HG03558 (cell line): ENCODE data around the gene NPHP4.
A peak's percentile ranks its signal among the peaks of the same experiment; 100 is the strongest.

Experiments used
- ATAC-seq: cut with Tn5 transposase; IDR thresholded peaks from one replicate; pipeline ENCODE4 v1.9.1; 2021; ENCODE audit warnings: moderate number of reproducible peaks; ENCODE audit not compliant: unreplicated experiment; ENCODE audit errors: extremely low read depth

NPHP4 gene

GRCh38 chr1:5992026-5992813 is at the start of gene NPHP4:
Gene NPHP4 (minus strand): TSS chr1:5992425. CDS start chr1:5986289, 6,136 bp downstream.
- peak; percentile 82 for ATAC-seq

DNA sequence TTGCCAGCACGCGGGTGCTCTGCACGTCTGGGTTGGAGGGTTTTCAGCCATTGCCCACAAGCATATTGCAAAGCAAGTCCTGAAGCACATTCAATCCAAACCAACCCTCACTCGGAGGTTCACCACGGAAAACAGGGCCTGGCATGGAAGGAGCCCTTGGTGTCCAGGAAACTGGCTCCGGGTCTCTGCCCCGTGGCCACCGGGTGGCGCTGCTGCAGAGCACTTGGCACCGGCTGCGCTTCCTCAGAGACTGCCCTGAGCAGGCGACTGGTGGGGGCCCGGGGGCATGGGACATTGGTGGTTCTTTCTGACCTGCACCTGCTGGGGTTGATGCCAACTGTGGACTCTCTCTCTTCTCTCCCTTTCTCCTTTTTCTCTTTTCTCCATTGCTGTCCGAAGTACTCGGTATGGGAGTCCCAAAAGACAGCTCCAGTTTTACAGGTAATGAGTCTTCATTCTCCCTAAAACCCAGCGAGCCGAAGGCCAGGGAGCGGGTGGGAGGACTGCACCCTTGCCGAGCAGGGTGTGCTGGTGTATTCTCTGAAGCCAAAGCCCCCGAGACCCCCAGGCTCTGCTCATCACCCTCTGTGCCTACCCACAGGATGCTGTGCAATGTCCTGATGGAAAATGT is 49.3 kb upstream of the NPHP4 start:
- ATAC-seq, result no peak

GRCh38 chr1:6040861-6041415 is 48.7 kb upstream of the NPHP4 start:
- ATAC-seq, result no peak

GRCh38 chr1:6040444-6040843 is 48.2 kb upstream of the NPHP4 start:
- ATAC-seq, result no peak

- no peak for ATAC-seq
Measured at GRCh38 chr1:6039031-6039430, 46.8 kb upstream of the NPHP4 start.

GRCh38 chr1:6038603-6039002 is 46.4 kb upstream of the NPHP4 start:
- no peak for ATAC-seq

DNA sequence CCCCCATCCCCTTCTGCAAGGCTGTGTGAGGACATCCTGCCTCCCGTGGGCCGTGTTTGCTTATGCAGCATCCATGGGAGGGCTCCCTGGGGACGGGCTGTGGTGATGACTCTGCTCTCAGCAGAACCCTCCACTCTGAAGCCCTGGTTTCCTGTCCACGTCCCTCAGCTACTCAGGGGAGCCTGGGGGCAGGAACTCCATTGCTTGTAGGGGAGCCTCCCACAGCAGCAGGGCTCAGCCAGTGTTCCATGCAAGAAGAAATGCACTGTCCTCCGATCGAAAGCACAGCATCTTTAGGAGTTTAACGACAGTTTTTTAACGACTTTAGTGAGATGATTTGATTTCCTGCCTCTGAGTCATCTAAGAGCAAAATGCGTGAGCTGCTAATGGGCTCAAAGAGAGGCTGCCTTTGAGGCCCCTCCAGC is 45.1 kb upstream of the NPHP4 start:
- no peak for ATAC-seq

GRCh38 chr1:6035719-6036118 is 43.5 kb upstream of the NPHP4 start:
- ATAC-seq, result no peak

DNA sequence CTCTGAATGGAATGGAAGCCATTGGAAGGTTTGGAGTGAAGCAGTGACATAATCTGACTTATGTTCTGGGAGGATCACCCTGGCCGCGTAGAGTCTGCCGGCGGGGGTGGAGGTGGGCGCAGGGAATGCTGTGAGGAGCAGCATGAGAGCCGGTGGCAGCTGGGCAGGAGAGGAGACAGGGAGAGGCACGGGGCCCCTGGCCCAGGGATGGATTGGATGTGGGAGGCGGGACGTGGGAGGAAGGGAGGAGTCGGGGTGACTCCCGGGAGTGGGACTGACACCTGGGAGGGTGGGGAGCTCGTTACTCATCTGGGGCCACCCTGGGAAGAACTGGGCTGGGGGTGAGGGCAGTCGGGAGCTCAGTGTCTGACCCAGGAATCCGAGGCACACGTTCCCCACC is 43.1 kb upstream of the NPHP4 start:
- ATAC-seq, result no peak

DNA sequence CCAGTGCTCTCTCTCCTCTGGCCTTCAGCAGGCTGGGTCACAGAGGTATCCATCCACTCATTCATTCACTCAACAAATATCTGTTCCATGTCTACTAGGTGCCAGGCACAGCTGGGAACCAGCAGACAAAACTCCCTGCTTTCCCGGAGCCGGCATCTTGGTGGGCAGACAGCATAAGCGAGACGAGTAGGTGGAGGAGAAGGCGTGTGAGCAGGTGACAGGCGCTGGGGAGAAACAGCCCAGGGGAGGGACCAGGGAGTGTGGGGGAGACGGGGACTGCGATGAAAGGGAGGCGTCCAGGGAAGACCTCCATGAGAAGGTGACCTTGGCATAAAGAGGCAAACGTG is 42.5 kb upstream of the NPHP4 start:
- ATAC-seq, result no peak

DNA sequence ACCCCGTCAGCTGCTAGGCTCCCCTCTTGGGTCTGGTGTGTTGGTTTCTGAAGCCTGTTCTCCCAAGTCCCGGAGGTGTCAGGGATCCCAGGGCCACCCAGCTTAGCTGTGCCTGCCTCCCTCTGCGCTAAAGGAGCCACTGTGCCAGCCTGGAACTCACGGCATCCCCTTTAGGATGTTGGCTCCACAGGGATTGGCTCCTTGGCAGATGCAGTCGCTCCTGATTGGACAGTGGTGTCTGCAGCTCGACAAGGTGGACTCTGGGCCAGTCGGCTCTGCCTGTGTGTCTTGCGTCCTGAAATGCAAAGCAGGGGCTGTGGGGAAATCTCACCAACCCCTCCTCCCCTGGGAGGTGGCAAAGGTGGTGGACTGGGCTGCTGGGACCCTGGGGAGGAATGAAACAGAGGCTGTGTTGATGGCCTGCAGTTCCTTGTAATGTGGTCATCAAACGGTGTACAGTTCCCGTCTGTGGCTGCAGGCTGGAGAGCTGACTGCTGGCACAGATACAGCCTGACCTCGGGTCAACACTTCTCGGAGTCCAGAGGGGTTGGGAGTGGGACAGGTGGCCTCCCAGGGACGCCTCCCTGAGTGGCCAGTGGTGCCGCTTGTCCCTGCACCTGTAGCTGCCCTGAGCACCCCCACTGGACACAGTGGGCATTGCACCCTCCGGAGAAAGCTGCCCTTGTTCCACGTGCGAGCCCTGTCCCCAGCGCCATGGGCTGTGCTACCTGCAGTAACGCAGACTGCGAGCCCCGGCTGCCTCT is 41.9 kb upstream of the NPHP4 start:
- ATAC-seq, result no peak

DNA sequence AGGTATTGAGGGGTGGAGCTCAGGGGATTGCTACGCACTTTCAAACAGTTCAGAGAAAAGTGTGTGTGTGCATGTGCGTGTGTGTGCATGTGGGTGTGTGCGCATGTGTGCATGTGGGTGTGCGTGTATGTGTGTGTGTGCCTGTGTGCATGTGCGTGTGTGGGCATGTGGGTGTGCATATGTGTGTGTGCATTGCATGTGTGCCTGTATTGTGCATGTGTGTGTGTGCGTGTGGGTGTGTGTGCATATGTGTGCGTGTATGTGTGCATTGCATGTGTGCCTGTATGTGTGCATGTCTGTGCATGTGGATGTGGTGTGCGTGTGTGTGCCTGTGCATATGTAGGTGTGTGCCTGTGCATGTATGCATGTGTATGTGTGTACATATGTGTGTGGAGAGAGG is 40.9 kb upstream of the NPHP4 start:
- no peak for ATAC-seq

- no peak for ATAC-seq
Measured at GRCh38 chr1:6030547-6031261, 38.5 kb upstream of the NPHP4 start.

DNA sequence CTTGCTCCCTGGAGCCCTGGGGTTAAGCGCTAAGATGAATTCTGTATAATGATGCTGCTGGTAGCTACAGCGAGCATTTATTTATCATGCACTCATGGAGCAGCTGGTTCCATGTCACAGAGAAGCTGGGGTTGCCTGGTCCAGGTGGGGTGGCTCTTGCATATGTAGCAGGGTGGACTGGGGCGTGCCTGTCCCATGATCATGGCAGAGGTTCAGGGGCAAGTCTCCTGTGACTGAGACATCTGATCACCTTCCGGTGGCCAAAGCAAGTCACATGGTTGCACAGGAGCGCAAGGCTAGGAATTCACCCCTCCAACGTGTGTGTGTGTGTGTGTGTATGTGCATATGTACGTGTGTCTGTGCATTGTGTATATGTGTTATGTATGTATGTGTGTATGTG is 37.9 kb upstream of the NPHP4 start:
- no peak for ATAC-seq

DNA sequence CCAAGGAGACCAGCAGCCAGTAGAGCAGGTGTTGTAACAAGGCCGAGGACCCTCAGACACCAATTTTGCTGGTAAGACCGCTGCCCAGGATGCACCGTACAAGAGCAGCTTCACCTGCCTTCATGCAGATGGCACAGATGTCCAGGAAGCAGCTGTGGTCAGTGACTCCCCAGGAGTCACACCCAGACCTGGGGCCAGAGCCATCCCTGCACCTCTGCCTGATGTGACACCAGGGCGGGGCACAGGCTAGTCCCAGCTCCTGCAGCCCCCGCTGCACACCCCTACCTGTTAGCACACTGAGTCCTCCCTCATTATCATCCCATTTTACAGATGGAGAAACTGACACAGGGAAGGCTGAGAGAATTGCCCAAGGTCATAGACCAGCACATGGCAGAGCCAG is 37.1 kb upstream of the NPHP4 start:
- ATAC-seq, result no peak

GRCh38 chr1:6028042-6028850 is 36.0 kb upstream of the NPHP4 start:
- no peak for ATAC-seq

DNA sequence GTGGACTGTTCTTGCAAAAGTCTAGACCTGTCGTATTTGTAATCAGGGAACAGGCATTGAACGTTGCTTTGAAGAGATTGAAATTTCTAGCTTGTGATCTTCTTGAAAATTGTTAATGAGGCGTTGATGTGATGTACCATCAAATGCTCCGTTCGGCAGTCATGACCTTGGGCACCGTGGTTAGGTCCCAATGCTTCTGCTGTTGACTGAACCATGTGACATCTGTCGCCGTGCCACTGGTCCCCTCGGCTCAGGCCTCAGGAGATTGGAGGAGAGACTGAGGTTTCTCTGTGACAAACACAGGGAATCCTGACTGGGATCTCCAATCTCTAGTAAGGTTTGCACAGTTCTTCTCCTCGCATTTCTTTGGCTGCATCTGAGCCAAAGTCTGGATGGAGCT is 35.4 kb upstream of the NPHP4 start:
- no peak for ATAC-seq

DNA sequence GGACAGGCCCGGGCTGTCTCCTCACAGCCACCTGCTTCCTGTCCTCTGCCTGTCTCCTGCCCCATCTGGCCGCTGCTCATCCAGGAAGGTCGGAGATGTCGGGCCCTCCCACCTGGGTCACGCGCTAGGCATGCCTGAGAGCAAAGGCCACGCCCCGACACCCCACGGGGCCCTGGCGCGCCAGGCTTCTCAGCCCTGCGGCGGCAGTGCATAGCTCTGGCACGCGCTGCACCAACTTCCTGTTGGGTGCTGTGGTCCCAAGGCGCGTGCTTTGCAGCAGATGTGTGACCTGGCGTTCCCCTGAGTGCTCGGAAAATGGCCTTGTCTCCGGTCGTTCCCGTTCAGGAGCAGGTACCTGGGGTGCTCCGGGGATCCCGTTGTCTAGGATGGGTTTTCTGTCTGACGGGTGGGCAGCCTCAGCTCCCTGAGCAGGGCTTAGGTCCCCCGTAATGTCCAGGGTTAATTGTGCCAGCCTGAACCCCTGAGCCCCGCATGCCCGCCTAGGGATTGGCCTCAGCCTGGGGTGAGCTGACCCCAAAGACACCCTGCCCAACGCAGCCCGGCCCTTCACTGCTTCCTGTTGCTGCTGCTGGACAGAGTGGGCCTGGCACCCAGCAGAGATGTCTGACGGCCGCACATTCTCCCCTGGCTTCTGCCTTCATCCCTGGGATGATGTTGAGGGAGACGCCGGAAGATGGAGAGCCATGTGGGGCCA is 34.0 kb upstream of the NPHP4 start:
- ATAC-seq, result peak; percentile 59
